PC-9 (cell line): ENCODE data around the gene ORM2. TPM values are rescaled to one million over a fixed set of nuclear protein-coding genes. Genes with fewer than 3 reads are reported as not detected.

Experiments used
- BruUV-seq: library from RNA; stranded (reverse); fragments of 400-500 nt; replicated peaks from 2 replicates; lab custom pipeline; 2021; lab: Mats Ljungman, UMichigan
- CTCF ChIA-PET: fragments of 300-600 bp; sonication (Branson Sonifier 250); formaldehyde crosslinking; loops from one replicate; lab custom pipeline; 2022; ENCODE audit warnings: antibody characterized with exemption; lab: Charles Lee
- POLR2A ChIA-PET: fragments of 300-600 bp; sonication (Branson Sonifier 250); formaldehyde crosslinking; loops from one replicate; lab custom pipeline; 2022; ENCODE audit warnings: antibody characterized with exemption; ENCODE audit not compliant: unreplicated experiment; lab: Charles Lee
- DNase-seq, 2 experiments: peaks; one replicate each; pipeline versions ENCODE4 v3.0.0 to v3.0.0-alpha.2; 2015 to 2022; ENCODE audit warnings: mixed read lengths in 1 of 2
- H2AFZ ChIP-seq: fragments of 200-600 bp; sonication (generic); 2 replicates; pipeline ENCODE4 v1.8.1; 2017; ENCODE audit warnings: antibody characterized with exemption
- H3F3A ChIP-seq: fragments of 200-600 bp; sonication (generic); 2 replicates; pipeline ENCODE4 v1.8.1; 2017; ENCODE audit warnings: antibody characterized with exemption, mild to moderate bottlenecking, low read depth; ENCODE audit not compliant: insufficient read depth
- H3K27ac ChIP-seq: fragments of 200-600 bp; sonication (generic); 2 replicates; pipeline ENCODE4 v1.6.1; 2016; ENCODE audit warnings: mixed run types
- H3K27me3 ChIP-seq: fragments of 200-600 bp; sonication (generic); 2 replicates; pipeline ENCODE4 v1.6.1; 2016; ENCODE audit warnings: low read depth, mixed run types; ENCODE audit not compliant: insufficient read depth
- H3K36me3 ChIP-seq: fragments of 200-600 bp; sonication (generic); 2 replicates; pipeline ENCODE4 v1.6.1; 2016; ENCODE audit warnings: low read depth, mixed run types
- H3K4me1 ChIP-seq: fragments of 200-600 bp; sonication (generic); replicated peaks from 2 replicates; pipeline ENCODE4 v1.6.1; 2016; ENCODE audit warnings: mixed run types; ENCODE audit not compliant: insufficient read depth
- H3K4me2 ChIP-seq: fragments of 200-600 bp; sonication (generic); 2 replicates; pipeline ENCODE4 v1.6.1; 2017; ENCODE audit warnings: mixed run types
- H3K4me3 ChIP-seq: fragments of 200-600 bp; sonication (generic); 2 replicates; pipeline ENCODE4 v1.6.1; 2016; ENCODE audit warnings: mixed run types
- H3K79me2 ChIP-seq: fragments of 200-600 bp; sonication (generic); 2 replicates; pipeline ENCODE4 v1.6.1; 2017; ENCODE audit warnings: low read depth, mixed run types
- H3K9me2 ChIP-seq: fragments of 200-600 bp; sonication (generic); 2 replicates; pipeline ENCODE4 v1.8.1; 2017; ENCODE audit warnings: mild to moderate bottlenecking; ENCODE audit not compliant: insufficient read depth
- H3K9me3 ChIP-seq: fragments of 200-600 bp; sonication (generic); 2 replicates; pipeline ENCODE4 v1.8.1; 2016; ENCODE audit warnings: low read depth; ENCODE audit not compliant: insufficient read depth
- H4K20me1 ChIP-seq: fragments of 200-600 bp; sonication (generic); 2 replicates; pipeline ENCODE4 v1.8.1; 2017; ENCODE audit not compliant: insufficient read depth
- CTCF ChIP-seq: fragments of 200-600 bp; sonication (generic); conservative IDR thresholded peaks from 2 replicates; pipeline ENCODE4 v1.6.1; 2017; ENCODE audit warnings: mixed run types, antibody characterized with exemption, mild to moderate bottlenecking, moderate library complexity
- EZH2 ChIP-seq: fragments of 200-600 bp; sonication (generic); IDR thresholded peaks from 2 replicates; pipeline ENCODE4 v1.8.0; 2017; ENCODE audit warnings: antibody characterized with exemption, low read depth
- intact Hi-C: fragments of 100-400 bp; cut with micrococcal nuclease; formaldehyde crosslinking; loops from one replicate; pipeline ENCODE4 v1.10.0; 2022; ENCODE audit not compliant: unreplicated experiment
- total RNA-seq: library from RNA; stranded (reverse); gene quantifications from 2 replicates; pipeline ENCODE4 v1.2.3, GENCODE V29; 2021

The ORM2 gene
- total RNA-seq, 1 experiment from 2014 or later = not detected

- no peak overlapping the region for H3K27ac ChIP-seq
- peaks cover 5% of the 10 kb centered on the region for H3F3A ChIP-seq
- no peak for DNase-seq
- no peaks in the 10 kb centered on the region for H3K27me3 ChIP-seq
- no peak overlapping the region for H3K4me3 ChIP-seq
- H4K20me1 ChIP-seq = no peaks in the 10 kb centered on the region
- POLR2A ChIA-PET = no interaction called here
- H3K9me2 ChIP-seq = no peaks in the 10 kb centered on the region
- no peak for TF ChIP-seq EZH2
- TF ChIP-seq CTCF = no peak
- intact Hi-C loops = loop anchor here (5.0 to 10.0 kb wide), 2 partner anchors 53 to 140 kb away; no protein-coding TSS in a partner anchor
- no peak overlapping the region for H2AFZ ChIP-seq
- H3K4me1 ChIP-seq = peaks cover 12% of the 10 kb centered on the region
- H3K36me3 ChIP-seq = no peaks in the 10 kb centered on the region
- CTCF ChIA-PET = no interaction called here
- H3K79me2 ChIP-seq = no peaks in the 10 kb centered on the region
- H3K9me3 ChIP-seq = no peaks in the 10 kb centered on the region
- H3K4me2 ChIP-seq = no peak overlapping the region
- BruUV-seq = no TSS peak
Observed at GRCh38 chr9:114344692-114345091, 15.0 kb downstream of the ORM2 start.

- H3K4me3 ChIP-seq = no peak overlapping the region
- BruUV-seq = no TSS peak
- intact Hi-C loops = loop anchor here (5.0 to 10.0 kb wide), 2 partner anchors 52 to 139 kb away; no protein-coding TSS in a partner anchor
- CTCF ChIA-PET = no interaction called here
- DNase-seq = no peak
- no peaks in the 10 kb centered on the region for H3K9me3 ChIP-seq
- TF ChIP-seq EZH2 = no peak
- no peak for TF ChIP-seq CTCF
- H3K4me1 ChIP-seq = peaks cover 15% of the 10 kb centered on the region
- no peak overlapping the region for H2AFZ ChIP-seq
- no peak overlapping the region for H3K4me2 ChIP-seq
- no peaks in the 10 kb centered on the region for H3K79me2 ChIP-seq
- H3K9me2 ChIP-seq = no peaks in the 10 kb centered on the region
- POLR2A ChIA-PET = no interaction called here
- no peak overlapping the region for H3K27ac ChIP-seq
- H3K36me3 ChIP-seq = 0 out of 2 replicates have a peak, but pooled peaks cover 4% of the 10 kb centered on the region
- H3K27me3 ChIP-seq = no peaks in the 10 kb centered on the region
- peaks cover 8% of the 10 kb centered on the region for H3F3A ChIP-seq
- H4K20me1 ChIP-seq = no peaks in the 10 kb centered on the region
Observed at GRCh38 chr9:114345493-114346065, 15.9 kb downstream of the ORM2 start.

GRCh38 chr9:114346146-114346545 is 16.5 kb downstream of the ORM2 start:
- Histone ChIP-seq H3K4me1 (peaks cover 15% of the 10 kb centered on the region), H3K36me3 (0 out of 2 replicates have a peak, but pooled peaks cover 4% of the 10 kb centered on the region), H4K20me1 (no peaks in the 10 kb centered on the region), H3K27me3 (no peaks in the 10 kb centered on the region), H3K9me2 (no peaks in the 10 kb centered on the region), H3K9me3 (no peaks in the 10 kb centered on the region), H3K4me2 (no peak overlapping the region), H3K79me2 (no peaks in the 10 kb centered on the region), H2AFZ (no peak overlapping the region), H3K27ac (no peak overlapping the region), H3K4me3 (no peak overlapping the region), H3F3A (peaks cover 8% of the 10 kb centered on the region)
- POLR2A ChIA-PET = no interaction called here
- intact Hi-C loops = loop anchor here (5.0 to 10.0 kb wide), 2 partner anchors 51 to 139 kb away; no protein-coding TSS in a partner anchor
- TF ChIP-seq CTCF = no peak
- TF ChIP-seq EZH2 = no peak
- BruUV-seq = no TSS peak
- no peak for DNase-seq
- CTCF ChIA-PET = interaction anchor here (0.5 kb wide), 1 partner anchor 330 kb away, joined by 4 read pairs; no protein-coding TSS in a partner anchor
